Measurements from ENCODE around the gene AOAH.

AOAH gene

DNA sequence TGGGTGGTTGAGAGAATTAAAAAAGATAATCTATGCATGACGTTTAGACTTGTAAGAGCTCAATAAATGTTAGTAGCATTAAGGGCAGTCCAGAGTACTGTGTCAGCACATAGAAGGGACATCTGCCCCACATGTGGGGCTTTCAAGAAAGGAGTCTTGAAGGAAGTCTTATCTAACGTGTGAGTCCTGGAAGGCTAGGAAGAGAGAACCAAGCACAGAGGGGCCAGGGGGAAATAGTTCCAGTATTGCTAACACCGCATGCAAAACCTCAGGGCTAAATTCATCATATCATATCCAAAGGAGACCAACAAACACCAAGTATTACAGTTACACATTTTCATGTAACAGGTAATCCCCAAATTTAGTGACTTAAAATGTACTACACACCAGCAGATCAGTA is 122.7 kb downstream of the AOAH start:
- no peak for DNase-seq (ENCODE audit: low read depth)

DNA sequence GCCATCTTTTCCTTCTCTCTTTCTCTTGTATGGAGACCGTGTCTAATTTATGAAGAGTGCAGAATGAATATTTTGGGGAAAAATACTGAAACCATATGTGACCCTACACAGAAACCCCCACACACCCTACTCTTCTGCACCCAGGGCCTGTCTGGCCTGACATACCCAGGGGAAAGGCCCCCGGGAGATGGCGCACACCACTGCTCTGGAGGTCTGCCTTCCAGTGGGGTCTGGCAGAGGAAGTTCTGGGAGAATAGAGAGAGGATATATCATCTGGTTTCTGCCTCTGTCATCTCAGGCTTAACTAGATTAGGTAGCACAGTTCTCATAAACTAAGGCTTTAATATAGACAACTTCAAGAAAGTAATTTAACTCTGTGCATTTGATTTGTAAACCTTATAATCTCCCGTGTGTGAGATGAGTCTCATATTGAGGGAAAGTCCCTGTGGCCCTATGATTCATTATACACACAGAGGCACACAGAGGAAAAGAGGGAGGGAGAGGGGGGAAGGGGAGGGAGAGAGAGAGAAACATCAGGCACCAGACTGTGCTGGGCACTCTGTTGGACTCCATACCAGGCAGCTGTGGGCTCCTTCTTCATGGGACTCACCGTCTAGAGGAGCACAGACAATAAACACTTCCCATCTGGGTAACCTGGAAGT is 123.3 kb downstream of the AOAH start:
- no peak for DNase-seq (ENCODE audit: low read depth)

DNA sequence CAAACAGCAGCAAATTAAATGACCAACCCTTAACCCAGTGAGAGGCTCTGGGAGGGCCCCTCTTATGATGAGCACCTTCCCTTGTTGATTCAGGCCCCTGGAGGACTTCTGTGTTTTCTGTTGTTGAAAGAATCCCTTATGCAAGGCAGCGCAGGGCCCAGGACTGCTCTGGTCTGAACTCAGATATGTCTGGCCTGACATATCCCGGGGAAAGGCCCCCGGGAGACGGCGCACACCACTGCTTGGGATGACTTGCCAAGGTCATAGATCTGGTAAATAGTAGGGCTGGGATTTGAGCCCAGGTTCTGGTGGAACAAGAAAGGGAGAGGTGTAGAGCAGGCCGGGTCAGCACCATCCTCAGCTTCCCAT is 124.0 kb downstream of the AOAH start:
- no peak for DNase-seq (ENCODE audit: low read depth)

GRCh38 chr7:36599645-36600313 is 124.5 kb downstream of the AOAH start:
- DNase-seq (ENCODE audit: low read depth): no peak

DNA sequence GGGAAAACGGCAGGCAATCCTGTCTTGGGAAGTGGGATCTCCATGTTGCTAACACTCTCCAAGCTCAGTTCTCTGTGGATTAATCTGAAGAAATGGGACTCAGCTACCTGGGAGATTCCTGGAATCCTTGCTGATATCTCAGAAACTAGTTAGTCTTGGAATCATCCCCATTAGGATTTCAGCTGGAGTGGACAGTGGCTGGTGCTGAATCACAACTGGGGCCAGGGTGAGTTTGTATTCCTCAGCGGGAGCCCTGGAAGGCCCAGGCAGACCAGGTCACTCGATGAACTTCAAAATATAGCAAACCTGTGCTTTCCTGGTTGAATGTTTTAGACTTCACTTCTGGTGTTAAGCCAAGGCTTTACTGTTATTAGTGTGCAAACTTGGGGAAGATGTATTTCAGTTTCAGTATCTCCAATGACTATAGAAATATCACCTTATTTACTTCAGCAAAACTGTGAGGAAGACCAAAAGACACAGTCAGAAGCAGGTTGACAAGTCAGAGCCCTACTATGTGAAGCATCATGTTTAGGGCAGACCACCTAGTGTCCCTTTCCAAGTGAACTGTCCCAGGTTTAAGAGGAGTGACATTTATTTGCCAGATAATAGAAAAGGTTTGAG is 126.1 kb downstream of the AOAH start:
- DNase-seq (ENCODE audit: low read depth): no peak

- DNase-seq (ENCODE audit: low read depth): no peak
Measured at GRCh38 chr7:36597090-36597773, 127.1 kb downstream of the AOAH start.

- DNase-seq (ENCODE audit: low read depth): no peak
Measured at GRCh38 chr7:36594445-36594844, 129.8 kb downstream of the AOAH start.

GRCh38 chr7:36591636-36592035 is 132.7 kb downstream of the AOAH start:
- no peak for DNase-seq (ENCODE audit: low read depth)

- DNase-seq (ENCODE audit: low read depth): no peak
Measured at GRCh38 chr7:36589391-36589790, 134.9 kb downstream of the AOAH start.

DNA sequence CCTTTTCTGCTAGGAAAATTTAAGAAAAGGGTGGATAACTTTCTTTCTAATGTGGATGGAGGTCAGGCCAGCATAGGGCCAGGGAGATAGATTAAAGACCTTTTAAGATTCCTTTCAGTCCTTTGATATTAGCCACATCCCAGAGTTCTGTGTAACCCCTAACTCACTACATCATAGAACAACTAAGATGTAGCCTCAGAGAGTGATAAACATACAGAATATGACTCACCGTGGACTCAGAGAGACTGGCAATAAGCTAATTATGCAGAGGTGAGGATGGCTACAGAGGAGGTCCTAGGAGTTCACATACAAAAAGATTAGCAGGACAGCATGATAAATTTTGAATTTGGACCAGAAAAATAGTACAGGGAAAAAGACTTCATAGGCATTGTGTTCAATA is 141.0 kb downstream of the AOAH start:
- DNase-seq (ENCODE audit: low read depth): no peak

GRCh38 chr7:36575832-36576231 is 148.5 kb downstream of the AOAH start:
- no peak for DNase-seq (ENCODE audit: low read depth)

GRCh38 chr7:36573066-36573465 is 151.2 kb downstream of the AOAH start:
- DNase-seq (ENCODE audit: low read depth): no peak

- no peak for DNase-seq (ENCODE audit: low read depth)
Measured at GRCh38 chr7:36571190-36571560, 153.1 kb downstream of the AOAH start.

GRCh38 chr7:36570528-36571189 is 153.6 kb downstream of the AOAH start:
- DNase-seq (ENCODE audit: low read depth): no peak

- DNase-seq (ENCODE audit: low read depth): no peak
Measured at GRCh38 chr7:36568452-36568849, 155.8 kb downstream of the AOAH start.

DNA sequence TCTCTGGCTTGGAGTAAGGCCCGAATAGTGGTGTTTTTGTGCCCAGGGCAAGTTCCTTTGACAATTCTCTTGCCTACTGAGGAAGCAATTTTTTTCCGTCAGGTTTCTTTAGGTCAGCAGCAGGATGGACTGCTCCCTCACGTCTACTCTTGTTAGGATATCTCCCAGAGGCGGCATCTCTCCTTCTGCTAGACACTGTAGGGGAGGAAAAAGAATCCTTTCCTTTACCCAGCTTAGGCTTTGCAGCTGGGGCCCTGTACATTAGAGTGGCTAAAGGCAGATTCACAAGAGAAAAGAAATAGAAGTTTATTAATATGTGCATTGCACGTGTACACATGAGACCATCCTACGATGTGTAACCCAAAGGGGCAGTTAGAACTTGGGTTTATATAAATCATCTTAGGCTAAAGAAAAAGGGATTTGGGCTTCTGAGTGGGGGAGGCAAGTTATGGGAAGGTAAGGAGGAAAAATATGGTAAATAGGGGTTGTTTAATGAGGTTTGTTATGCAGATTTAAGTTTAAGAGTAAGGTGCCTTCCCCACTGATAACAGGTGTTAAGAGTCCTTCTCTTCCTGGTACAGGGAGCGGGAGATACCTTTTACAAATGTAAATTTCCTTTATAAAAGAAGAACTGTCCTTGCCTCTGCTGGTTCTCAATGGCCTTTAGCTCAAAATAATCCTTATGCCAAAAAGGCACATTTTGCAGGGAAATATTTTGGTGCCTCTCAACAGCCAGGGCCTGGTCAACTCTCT is 156.4 kb downstream of the AOAH start:
- no peak for DNase-seq (ENCODE audit: low read depth)

- no peak for DNase-seq (ENCODE audit: low read depth)
Measured at GRCh38 chr7:36565792-36566356, 158.4 kb downstream of the AOAH start.

- DNase-seq (ENCODE audit: low read depth): no peak
Measured at GRCh38 chr7:36564489-36564888, 159.8 kb downstream of the AOAH start.

DNA sequence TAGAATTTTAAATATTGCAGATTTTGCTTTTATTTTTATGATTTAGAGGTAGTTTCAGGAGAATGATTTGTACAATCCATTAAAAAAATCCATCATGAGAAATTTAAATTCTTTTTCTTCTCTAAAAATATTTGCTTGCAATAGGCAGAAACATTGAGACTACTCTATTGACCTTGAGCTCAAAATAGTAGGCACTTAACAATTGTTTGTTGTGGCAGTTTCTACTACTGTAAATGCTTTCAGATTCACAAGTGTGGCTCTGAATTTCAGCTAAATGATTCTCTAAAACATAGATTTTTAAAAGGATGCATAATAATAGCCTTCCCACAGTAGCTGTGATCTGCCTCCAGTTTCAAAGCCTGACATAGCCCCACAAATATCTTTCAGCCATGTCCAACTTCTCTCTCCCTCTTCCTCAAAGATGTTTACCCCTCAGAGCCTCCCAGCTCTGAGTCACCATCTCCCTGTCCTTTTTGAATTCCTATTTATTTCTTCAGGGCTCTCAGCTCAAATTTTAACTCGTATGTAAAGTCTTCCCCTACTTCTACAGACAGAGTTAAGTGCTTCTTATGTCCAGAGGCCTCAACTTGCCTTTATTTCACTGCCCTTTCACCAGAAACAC is 160.5 kb downstream of the AOAH start:
- no peak for DNase-seq (ENCODE audit: low read depth)

- no peak for DNase-seq (ENCODE audit: low read depth)
Measured at GRCh38 chr7:36562121-36562520, 162.2 kb downstream of the AOAH start.

DNA sequence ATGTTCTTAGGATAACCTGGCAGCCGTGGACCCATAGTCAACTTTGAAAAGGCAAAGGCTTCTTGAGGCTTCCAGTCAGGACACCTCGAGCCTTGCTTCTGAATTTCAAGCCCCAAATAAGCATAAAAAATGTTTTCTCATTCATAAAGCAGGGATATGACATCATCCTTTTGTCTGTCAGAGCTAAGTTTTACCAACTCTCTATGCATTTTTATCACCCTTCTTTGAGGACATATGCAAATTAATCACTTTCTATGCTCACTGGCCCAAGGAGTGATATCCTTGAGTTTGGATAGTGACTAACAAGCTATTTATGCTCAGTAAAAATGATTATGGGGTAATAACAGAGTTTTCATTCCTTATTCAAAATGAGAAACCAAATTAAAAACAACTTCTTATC is 175.3 kb downstream of the AOAH start:
- DNase-seq (ENCODE audit: low read depth): no peak
